Measurements from ENCODE around the gene FSCN2.

- TF ChIP-seq CTCF (conservative IDR thresholded peaks at IDR 0.05; ENCODE audit: low read length) (no peak), EZH2phosphoT487 (IDR thresholded peaks at IDR 0.05; ENCODE audit: borderline replicate concordance) (no peak)
These were observed 22.8 kb downstream of the FSCN2 start for GRCh38 chr17:81550830-81551457.

Data from Loucy (cell line).